Neural cell (in vitro differentiated cells): ENCODE results near the gene IFT81.

ENCODE experiments used
- EZH2 ChIP-seq: fragments of 200-600, 300-800 bp; shearing (Covaris generic), sonication (generic); IDR thresholded peaks from 2 replicates; pipeline ENCODE4 v1.6.1; 2014; ENCODE audit warnings: antibody characterized with exemption, low read length, borderline replicate concordance, mild to moderate bottlenecking; ENCODE audit not compliant: insufficient read depth, poor library complexity, severe bottlenecking
- POLR2AphosphoS5 ChIP-seq: IDR thresholded peaks from 2 replicates; pipeline ENCODE4 v1.6.1; 2012
- RAD21 ChIP-seq: fragments of 450-650 bp; conservative IDR thresholded peaks from 2 replicates; pipeline ENCODE4 v1.6.1; 2014; ENCODE audit warnings: antibody characterized with exemption, mild to moderate bottlenecking, moderate library complexity
- TAF1 ChIP-seq: IDR thresholded peaks from 2 replicates; pipeline ENCODE4 v1.6.1; 2012; ENCODE audit warnings: low read depth
- TF ChIP-seq, protein P1 (sequence below): fragments of 450-650 bp; IDR thresholded peaks from 2 replicates; pipeline ENCODE4 v1.5.1; 2014; ENCODE audit warnings: antibody characterized with exemption, mild to moderate bottlenecking, moderate library complexity; ENCODE audit not compliant: poor library complexity, severe bottlenecking

DNA sequence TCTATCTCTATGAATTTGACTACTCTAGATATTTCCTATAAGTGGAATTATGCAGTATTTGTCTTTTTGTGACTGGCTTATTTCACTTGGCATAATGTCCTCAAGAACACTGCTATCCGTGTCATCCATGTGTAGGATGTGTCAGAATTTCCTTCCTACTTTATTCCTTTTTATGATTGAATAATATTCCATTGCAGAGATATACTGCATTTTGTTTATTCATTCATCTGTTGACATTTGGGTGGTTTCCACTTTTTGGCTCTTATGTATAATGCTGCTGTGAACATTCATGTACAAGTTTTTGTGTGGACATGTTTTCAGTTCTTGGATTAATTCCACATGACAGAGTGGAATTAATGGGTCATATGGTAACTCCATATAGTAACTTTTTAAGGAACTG, 111.2 kb downstream of the IFT81 start:
- TF ChIP-seq POLR2AphosphoS5 (no peak), EZH2 (no peak), TAF1 (no peak), RAD21 (no peak)
- TF ChIP-seq, protein P1, sequence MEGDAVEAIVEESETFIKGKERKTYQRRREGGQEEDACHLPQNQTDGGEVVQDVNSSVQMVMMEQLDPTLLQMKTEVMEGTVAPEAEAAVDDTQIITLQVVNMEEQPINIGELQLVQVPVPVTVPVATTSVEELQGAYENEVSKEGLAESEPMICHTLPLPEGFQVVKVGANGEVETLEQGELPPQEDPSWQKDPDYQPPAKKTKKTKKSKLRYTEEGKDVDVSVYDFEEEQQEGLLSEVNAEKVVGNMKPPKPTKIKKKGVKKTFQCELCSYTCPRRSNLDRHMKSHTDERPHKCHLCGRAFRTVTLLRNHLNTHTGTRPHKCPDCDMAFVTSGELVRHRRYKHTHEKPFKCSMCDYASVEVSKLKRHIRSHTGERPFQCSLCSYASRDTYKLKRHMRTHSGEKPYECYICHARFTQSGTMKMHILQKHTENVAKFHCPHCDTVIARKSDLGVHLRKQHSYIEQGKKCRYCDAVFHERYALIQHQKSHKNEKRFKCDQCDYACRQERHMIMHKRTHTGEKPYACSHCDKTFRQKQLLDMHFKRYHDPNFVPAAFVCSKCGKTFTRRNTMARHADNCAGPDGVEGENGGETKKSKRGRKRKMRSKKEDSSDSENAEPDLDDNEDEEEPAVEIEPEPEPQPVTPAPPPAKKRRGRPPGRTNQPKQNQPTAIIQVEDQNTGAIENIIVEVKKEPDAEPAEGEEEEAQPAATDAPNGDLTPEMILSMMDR = no peak
